Small intestine (tissue), 16 donors: ENCODE results near the gene ROBO2. TPM values are rescaled to one million over a fixed set of nuclear protein-coding genes. Genes with fewer than 3 reads are reported as not detected.

Experiments
- DNase-seq, 2 donors: peaks; one replicate each; pipeline versions ENCODE4 v3.0.0 to v3.0.0-alpha.2; 2013
- FAIRE-seq: peaks from 2 replicates; lab custom pipeline; 2012; peaks lifted over from hg19 to GRCh38; lab: Jason Lieb, UNC
- H3K27ac ChIP-seq, 3 donors: one replicate each; pipeline ENCODE4 v1.5.1; 2013; ENCODE audit warnings: low read length in 2 of 3, mild to moderate bottlenecking in 2 of 3, control low read depth in 1 of 3, inconsistent platforms in 1 of 3, low read depth in 1 of 3, moderate library complexity in 1 of 3
- H3K27me3 ChIP-seq, 3 donors: one replicate each; pipeline ENCODE4 v1.6.1; 2013; ENCODE audit warnings: low read length in 3 of 3, inconsistent platforms in 1 of 3; ENCODE audit not compliant: control insufficient read depth in 3 of 3, insufficient read depth in 3 of 3
- H3K36me3 ChIP-seq, 3 donors: one replicate each; pipeline ENCODE4 v1.6.1; 2013; ENCODE audit warnings: low read length in 3 of 3, inconsistent platforms in 1 of 3, low read depth in 1 of 3, mild to moderate bottlenecking in 1 of 3, moderate library complexity in 1 of 3; ENCODE audit not compliant: control insufficient read depth in 3 of 3, insufficient read depth in 2 of 3
- H3K4me1 ChIP-seq, 3 donors: one replicate each; pipeline ENCODE4 v1.6.1; 2013; ENCODE audit warnings: low read length in 2 of 3, inconsistent platforms in 1 of 3, low read depth in 1 of 3, mild to moderate bottlenecking in 1 of 3, moderate library complexity in 1 of 3; ENCODE audit not compliant: control insufficient read depth in 3 of 3, insufficient read depth in 2 of 3
- H3K4me3 ChIP-seq, 3 donors: one replicate each; pipeline ENCODE4 v1.5.1; 2013; ENCODE audit warnings: low read length in 3 of 3, control low read depth in 1 of 3, inconsistent platforms in 1 of 3, low read depth in 1 of 3, mild to moderate bottlenecking in 1 of 3, moderate library complexity in 1 of 3
- H3K9me3 ChIP-seq, 2 donors: one replicate each; pipeline ENCODE4 v1.6.1; 2013; ENCODE audit warnings: low read depth in 1 of 2, low read length in 1 of 2; ENCODE audit not compliant: control insufficient read depth in 2 of 2, insufficient read depth in 1 of 2
- WGBS, 3 donors: extraction: QIAGEN DNeasy Blood & Tissue Kit; methylation state at CpG; one replicate each; pipeline ENCODE4 v1.1.7; 2013; 5-methylcytosine and 5-hydroxymethylcytosine counted together
- long read RNA-seq, 10 donors: transcript quantifications; one replicate each; lab custom pipeline, GENCODE V29; 2026
- polyA plus RNA-seq, 4 donors: library from polyadenylated mRNA; stranded (reverse) in 3 of 4; unstranded in 1 of 4; fragments of 200-250 nt in 3 of 4; fragments of 120-200 nt in 1 of 4; gene quantifications; one replicate each; pipeline versions ENCODE4 v1.2.1 to v1.2.3, GENCODE V29; 2013
- donor health status: healthy with polysubstance abuse.
- donor health status: control.
- donor health status: control.
- donor health status: Bipolar disorder and iron deficiency.
- donor health status: healthy.

ROBO2 gene
- polyA plus RNA-seq = 10 to 100 TPM in 1 of 4 donors, 1 to 10 TPM in 1, under 1 TPM in 1, not detected in 1; under 0.01 to 19.9 (median 1.7) TPM
- long read RNA-seq, donor 1 = 0 reads
- long read RNA-seq, donor 2, partial matches to known transcripts = 0 of 1 reads
- long read RNA-seq, donor 2, other reads (novel, unspliced or antisense) = 0 of 1 reads
- long read RNA-seq, donor 3, partial matches to known transcripts = 5 of 5 reads
- long read RNA-seq, donor 3, other reads (novel, unspliced or antisense) = 0 of 5 reads
- long read RNA-seq, donor 4, partial matches to known transcripts = 0 of 1 reads
- long read RNA-seq, donor 4, other reads (novel, unspliced or antisense) = 0 of 1 reads
- long read RNA-seq, donor 5, partial matches to known transcripts = 0 of 1 reads
- long read RNA-seq, donor 5, other reads (novel, unspliced or antisense) = 0 of 1 reads
- long read RNA-seq, donor 6, partial matches to known transcripts = 0 of 1 reads
- long read RNA-seq, donor 6, other reads (novel, unspliced or antisense) = 0 of 1 reads
- long read RNA-seq, donor 7 = 0 reads
- long read RNA-seq, donor 8 = 0 reads
- long read RNA-seq, donor 9 = 0 reads
- long read RNA-seq, donor 10, partial matches to known transcripts = 6 of 7 reads
- long read RNA-seq, donor 10, other reads (novel, unspliced or antisense) = 0 of 7 reads

GRCh38 chr3:77039606-77040171 lies at the start of gene ROBO2:
TSS of gene ROBO2 (plus strand) at chr3:77040099. CDS start at chr3:77040786, 687 bp downstream.
- peaks cover 0 to 6% (median 5%) of the 10 kb centered on the region in 3 donors for H3K27me3 ChIP-seq
- no peaks in the 10 kb centered on the region for H3K36me3 ChIP-seq
- FAIRE-seq (no peak), DNase-seq (peak; percentile 11 to 76)
- H3K4me3 ChIP-seq = peak within 1 kb of the TSS; percentile 23 to 68 (median 42)
- peaks cover 0 to 8% (median 2%) of the 10 kb centered on the region in 3 donors for H3K4me1 ChIP-seq
- 1 to 3% (median 2%) methylated on average over 30 to 54 of the region's 54 CpGs for WGBS, 3 donors
- no peaks in the 10 kb centered on the region for H3K9me3 ChIP-seq
- H3K27ac ChIP-seq = peak within 1 kb of the TSS in 2 of 3 donors; percentile 16 to 63

- Histone ChIP-seq H3K9me3 (no peaks in the 10 kb centered on the region), H3K4me3 (no peak overlapping the region), H3K4me1 (no peaks in the 10 kb centered on the region), H3K36me3 (no peaks in the 10 kb centered on the region), H3K27ac (no peak overlapping the region), H3K27me3 (no peaks in the 10 kb centered on the region)
- no peak for FAIRE-seq
- 79 to 81% (median 79%) methylated on average over 5 of the region's 5 CpGs for WGBS, 3 donors
- DNase-seq = no peak
Observed at GRCh38 chr3:76990606-76991005, 49.3 kb upstream of the ROBO2 start.

GRCh38 chr3:76991165-76991564 lies 48.7 kb upstream of the ROBO2 start:
- no peaks in the 10 kb centered on the region for H3K4me1 ChIP-seq
- H3K36me3 ChIP-seq = no peaks in the 10 kb centered on the region
- DNase-seq (no peak), FAIRE-seq (no peak)
- H3K27ac ChIP-seq = no peak overlapping the region
- H3K4me3 ChIP-seq = no peak overlapping the region
- no peaks in the 10 kb centered on the region for H3K9me3 ChIP-seq
- no peaks in the 10 kb centered on the region for H3K27me3 ChIP-seq
- 70 to 75% (median 72%) methylated on average over 3 of the region's 3 CpGs for WGBS, 3 donors

- FAIRE-seq (no peak), DNase-seq (no peak)
- Histone ChIP-seq H3K9me3 (no peaks in the 10 kb centered on the region), H3K4me1 (no peaks in the 10 kb centered on the region), H3K27ac (no peak overlapping the region), H3K36me3 (no peaks in the 10 kb centered on the region), H3K4me3 (no peak overlapping the region), H3K27me3 (no peaks in the 10 kb centered on the region)
- 64 to 76% (median 73%) methylated on average over 2 of the region's 2 CpGs for WGBS, 3 donors
Observed at GRCh38 chr3:76997733-76998132, 42.2 kb upstream of the ROBO2 start.

GRCh38 chr3:76998555-76998954 lies 41.3 kb upstream of the ROBO2 start:
- no peaks in the 10 kb centered on the region for H3K9me3 ChIP-seq
- no peak overlapping the region for H3K27ac ChIP-seq
- 83 to 90% (median 88%) methylated on average over 3 of the region's 3 CpGs for WGBS, 3 donors
- no peaks in the 10 kb centered on the region for H3K36me3 ChIP-seq
- no peak overlapping the region for H3K4me3 ChIP-seq
- DNase-seq (no peak), FAIRE-seq (no peak)
- no peaks in the 10 kb centered on the region for H3K4me1 ChIP-seq
- no peaks in the 10 kb centered on the region for H3K27me3 ChIP-seq

GRCh38 chr3:77001062-77001701 lies 38.7 kb upstream of the ROBO2 start:
- Histone ChIP-seq H3K27ac (no peak overlapping the region), H3K27me3 (no peaks in the 10 kb centered on the region), H3K4me1 (no peaks in the 10 kb centered on the region), H3K4me3 (no peak overlapping the region), H3K36me3 (no peaks in the 10 kb centered on the region), H3K9me3 (peaks cover 0 to 6% of the 10 kb centered on the region in 2 donors)
- FAIRE-seq (no peak), DNase-seq (no peak)
- WGBS, 3 donors = 71 to 87% (median 79%) methylated on average over 5 of the region's 5 CpGs

GRCh38 chr3:77014226-77014625 lies 25.7 kb upstream of the ROBO2 start:
- H3K27me3 ChIP-seq = no peaks in the 10 kb centered on the region
- H3K4me1 ChIP-seq = no peaks in the 10 kb centered on the region
- peaks cover 0 to 6% of the 10 kb centered on the region in 2 donors for H3K9me3 ChIP-seq
- no peak for FAIRE-seq
- 66 to 73% (median 67%) methylated on average over 7 of the region's 7 CpGs for WGBS, 3 donors
- H3K27ac ChIP-seq = no peak overlapping the region
- DNase-seq = no peak
- no peaks in the 10 kb centered on the region for H3K36me3 ChIP-seq
- H3K4me3 ChIP-seq = no peak overlapping the region

GRCh38 chr3:77025471-77025870 lies 14.4 kb upstream of the ROBO2 start:
- Histone ChIP-seq H3K4me3 (no peak overlapping the region), H3K9me3 (peaks cover 0 to 4% of the 10 kb centered on the region in 2 donors), H3K27me3 (no peaks in the 10 kb centered on the region), H3K4me1 (peaks cover 0 to 7% (median 0%) of the 10 kb centered on the region in 3 donors), H3K36me3 (no peaks in the 10 kb centered on the region), H3K27ac (no peak overlapping the region)
- WGBS, 3 donors = 55 to 66% (median 64%) methylated on average over 1 of the region's 1 CpG
- DNase-seq (no peak), FAIRE-seq (no peak)
